PC-3 (cell line): ENCODE measurements around the gene MXRA7.

ENCODE experiments used
- CTCF ChIP-seq: fragments of 300-600 bp; sonication (generic); conservative IDR thresholded peaks from 2 replicates; pipeline ENCODE4 v1.5.1; 2017; ENCODE audit warnings: antibody characterized with exemption, low read depth, mild to moderate bottlenecking, low read length
- EZH2 ChIP-seq: fragments of 300-600 bp; sonication (generic); IDR thresholded peaks from one replicate; pipeline ENCODE4 v1.6.1; 2017; ENCODE audit warnings: antibody characterized with exemption, mild to moderate bottlenecking, low read length; ENCODE audit not compliant: unreplicated experiment

DNA sequence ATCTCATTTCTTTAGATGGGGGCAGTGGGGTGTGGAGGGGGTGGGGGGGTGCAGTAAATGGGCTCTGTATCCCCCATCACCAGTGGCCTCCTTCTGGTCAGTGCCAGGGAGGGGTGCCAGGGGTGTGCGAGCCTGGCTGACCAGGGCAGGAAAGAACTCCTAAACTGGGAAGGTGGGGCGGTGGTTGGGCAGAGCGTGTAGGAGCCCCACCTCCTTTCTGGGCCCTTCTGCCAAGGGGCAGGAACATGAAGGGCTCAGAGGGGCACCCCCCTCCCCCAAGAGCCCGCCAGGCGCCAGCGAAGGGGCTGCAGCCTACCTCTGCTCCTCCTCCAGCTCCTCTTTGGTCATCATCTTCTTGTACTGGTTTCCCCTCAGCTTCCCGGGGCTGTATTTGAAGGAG is 26.0 kb downstream of the MXRA7 start:
- TF ChIP-seq CTCF (no peak), EZH2 (no peak)
